RPMI7951 (cell line): ENCODE measurements around the gene AGAP5. TPM values are rescaled to one million over a fixed set of nuclear protein-coding genes. Genes with fewer than 3 reads are reported as not detected.

Experiments
- DNase-seq: peaks from one replicate; pipeline ENCODE4 v3.0.0-alpha.2; 2012; ENCODE audit warnings: low read depth
- total RNA-seq: library from RNA; depleted of rRNA; stranded (reverse); fragments of >200 nt; shearing (Covaris generic); gene quantifications from 2 replicates; pipeline ENCODE4 v1.2.3, GENCODE V29; 2014

Gene AGAP5
- total RNA-seq, 1 experiment from 2014 or later: not detected

- no peak for DNase-seq
These were observed 42.0 kb downstream of the AGAP5 start, which contains the start of gene SYNPO2L for GRCh38 chr10:73655990-73656298. SYNPO2L (minus strand) TSS chr10:73656029; CDS start chr10:73655922, 107 bp downstream.

- no peak for DNase-seq
These were observed 42.5 kb downstream of the AGAP5 start for GRCh38 chr10:73655257-73655989.

- peak; percentile 12 for DNase-seq
These were observed 44.2 kb downstream of the AGAP5 start for GRCh38 chr10:73653701-73654100.

- DNase-seq: no peak
These were observed 44.7 kb downstream of the AGAP5 start for GRCh38 chr10:73653195-73653594.

- peak; percentile 31 for DNase-seq
These were observed 47.2 kb downstream of the AGAP5 start for GRCh38 chr10:73650537-73651331.

GRCh38 chr10:73649876-73650536 is 47.9 kb downstream of the AGAP5 start:
- no peak for DNase-seq

- DNase-seq: no peak
These were observed 48.7 kb downstream of the AGAP5 start for GRCh38 chr10:73648975-73649829.

- no peak for DNase-seq
These were observed 49.8 kb downstream of the AGAP5 start for GRCh38 chr10:73647875-73648651.

GRCh38 chr10:73647211-73647874 is 50.6 kb downstream of the AGAP5 start:
- no peak for DNase-seq

- DNase-seq: no peak
These were observed 51.3 kb downstream of the AGAP5 start for GRCh38 chr10:73646598-73647041.

GRCh38 chr10:73645251-73645650 is 52.7 kb downstream of the AGAP5 start:
- DNase-seq: no peak

- DNase-seq: no peak
These were observed 53.1 kb downstream of the AGAP5 start for GRCh38 chr10:73644767-73645166.

- DNase-seq: peak; percentile 56
These were observed 53.7 kb downstream of the AGAP5 start for GRCh38 chr10:73644015-73644743.

GRCh38 chr10:73643362-73643761 is 54.5 kb downstream of the AGAP5 start:
- DNase-seq: no peak

- peak; percentile 36 for DNase-seq
These were observed 56.4 kb downstream of the AGAP5 start, which contains the start of gene MYOZ1 for GRCh38 chr10:73641328-73642060. MYOZ1 (minus strand) TSS chr10:73641474; CDS start chr10:73640017, 1,457 bp downstream.

GRCh38 chr10:73639286-73639685 is 58.6 kb downstream of the AGAP5 start:
- DNase-seq: no peak

- DNase-seq: no peak
These were observed 62.1 kb downstream of the AGAP5 start for GRCh38 chr10:73635781-73636180.

- no peak for DNase-seq
These were observed 63.5 kb downstream of the AGAP5 start for GRCh38 chr10:73634421-73634820.

GRCh38 chr10:73629165-73629564 is 68.7 kb downstream of the AGAP5 start:
- DNase-seq: no peak
